HEK293 (cell line): ENCODE results near the gene GATA3.

Experiments used
- AEBP2 ChIP-seq: fragments of 450-650 bp; formaldehyde crosslinking; IDR thresholded peaks from 2 replicates; pipeline ENCODE4 v1.5.1; 2016; ENCODE audit warnings: missing biosample characterization, missing genetic modification characterization, borderline replicate concordance
- GLI2 ChIP-seq: fragments of 450-650 bp; formaldehyde crosslinking; IDR thresholded peaks from 2 replicates; pipeline ENCODE4; 2017; ENCODE audit warnings: missing biosample characterization, missing genetic modification characterization, low read depth, borderline replicate concordance
- GLIS1 ChIP-seq: fragments of 450-650 bp; formaldehyde crosslinking; IDR thresholded peaks from 2 replicates; pipeline ENCODE4 v1.5.1; 2016; ENCODE audit warnings: missing biosample characterization, missing genetic modification characterization
- HIC1 ChIP-seq: fragments of 450-650 bp; formaldehyde crosslinking; IDR thresholded peaks from 2 replicates; pipeline ENCODE4 v1.5.1; 2016; ENCODE audit warnings: missing biosample characterization, missing genetic modification characterization
- IKZF3 ChIP-seq: fragments of 450-650 bp; IDR thresholded peaks from 2 replicates; pipeline ENCODE4 v1.5.0; 2018; ENCODE audit warnings: missing biosample characterization, mild to moderate bottlenecking, missing genetic modification characterization, moderate library complexity
- KLF1 ChIP-seq: fragments of 450-650 bp; formaldehyde crosslinking; IDR thresholded peaks from 2 replicates; pipeline ENCODE4 v1.5.1; 2016; ENCODE audit warnings: missing biosample characterization, missing genetic modification characterization
- KLF8 ChIP-seq: fragments of 450-650 bp; formaldehyde crosslinking; IDR thresholded peaks from 2 replicates; pipeline ENCODE4 v1.5.1; 2016; ENCODE audit warnings: missing biosample characterization, missing genetic modification characterization
- MYNN ChIP-seq: fragments of 450-650 bp; formaldehyde crosslinking; IDR thresholded peaks from 2 replicates; pipeline ENCODE4 v1.5.1; 2016; ENCODE audit warnings: missing biosample characterization, missing genetic modification characterization, borderline replicate concordance
- OVOL3 ChIP-seq: fragments of 450-650 bp; formaldehyde crosslinking; IDR thresholded peaks from 2 replicates; pipeline ENCODE4 v1.5.1; 2016; ENCODE audit warnings: missing biosample characterization, missing genetic modification characterization
- TCF7L2 ChIP-seq: IDR thresholded peaks from 2 replicates; pipeline ENCODE4 v1.6.1; 2011; ENCODE audit warnings: low read depth, mild to moderate bottlenecking, inconsistent platforms, low read length, moderate library complexity, borderline replicate concordance
- YY2 ChIP-seq: fragments of 450-650 bp; formaldehyde crosslinking; IDR thresholded peaks from 2 replicates; pipeline ENCODE4 v1.5.1; 2016; ENCODE audit warnings: missing biosample characterization, missing genetic modification characterization
- ZBTB20 ChIP-seq: fragments of 450-650 bp; formaldehyde crosslinking; IDR thresholded peaks from 2 replicates; pipeline ENCODE4 v1.5.1; 2016; ENCODE audit warnings: missing biosample characterization, missing genetic modification characterization
- ZBTB44 ChIP-seq: fragments of 450-650 bp; IDR thresholded peaks from 2 replicates; pipeline ENCODE4 v1.5.1; 2018; ENCODE audit warnings: missing biosample characterization, mild to moderate bottlenecking, missing genetic modification characterization
- ZBTB8A ChIP-seq: fragments of 450-650 bp; formaldehyde crosslinking; IDR thresholded peaks from 2 replicates; pipeline ENCODE4 v1.5.1; 2016; ENCODE audit warnings: missing biosample characterization, missing genetic modification characterization
- ZIC2 ChIP-seq: fragments of 450-650 bp; formaldehyde crosslinking; IDR thresholded peaks from 2 replicates; pipeline ENCODE4 v1.5.1; 2016; ENCODE audit warnings: missing biosample characterization, missing genetic modification characterization
- ZNF132 ChIP-seq: fragments of 450-650 bp; formaldehyde crosslinking; IDR thresholded peaks from 2 replicates; pipeline ENCODE4 v1.5.1; 2017; ENCODE audit warnings: missing biosample characterization, missing genetic modification characterization, borderline replicate concordance
- ZNF146 ChIP-seq: fragments of 450-650 bp; formaldehyde crosslinking; IDR thresholded peaks from 2 replicates; pipeline ENCODE4 v1.5.1; 2016; ENCODE audit warnings: missing biosample characterization, missing genetic modification characterization
- ZNF157 ChIP-seq: fragments of 450-650 bp; formaldehyde crosslinking; IDR thresholded peaks from 2 replicates; pipeline ENCODE4 v1.5.1; 2016; ENCODE audit warnings: missing biosample characterization, missing genetic modification characterization
- ZNF223 ChIP-seq: fragments of 450-650 bp; formaldehyde crosslinking; IDR thresholded peaks from 2 replicates; pipeline ENCODE4 v1.5.1; 2016; ENCODE audit warnings: missing biosample characterization, missing genetic modification characterization
- ZNF311 ChIP-seq: fragments of 450-650 bp; formaldehyde crosslinking; IDR thresholded peaks from 2 replicates; pipeline ENCODE4 v1.5.1; 2017; ENCODE audit warnings: missing biosample characterization, missing genetic modification characterization, borderline replicate concordance
- ZNF341 ChIP-seq: fragments of 450-650 bp; formaldehyde crosslinking; IDR thresholded peaks from 2 replicates; pipeline ENCODE4; 2016; ENCODE audit warnings: low read depth, missing biosample characterization, missing genetic modification characterization
- ZNF350 ChIP-seq: fragments of 450-650 bp; formaldehyde crosslinking; IDR thresholded peaks from 2 replicates; pipeline ENCODE4 v1.5.0; 2017; ENCODE audit warnings: missing biosample characterization, mild to moderate bottlenecking, missing genetic modification characterization
- ZNF354C ChIP-seq: fragments of 450-650 bp; formaldehyde crosslinking; IDR thresholded peaks from 2 replicates; pipeline ENCODE4 v1.5.1; 2016; ENCODE audit warnings: missing biosample characterization, missing genetic modification characterization, low read depth, borderline replicate concordance
- ZNF510 ChIP-seq: fragments of 450-650 bp; formaldehyde crosslinking; IDR thresholded peaks from 2 replicates; pipeline ENCODE4 v1.5.1; 2018; ENCODE audit warnings: mild to moderate bottlenecking, missing genetic modification characterization, missing biosample characterization; ENCODE audit not compliant: insufficient replicate concordance
- ZNF514 ChIP-seq: fragments of 450-650 bp; formaldehyde crosslinking; IDR thresholded peaks from 2 replicates; pipeline ENCODE4 v1.5.1; 2016; ENCODE audit warnings: missing biosample characterization, missing genetic modification characterization
- ZNF529 ChIP-seq: fragments of 450-650 bp; formaldehyde crosslinking; IDR thresholded peaks from 2 replicates; pipeline ENCODE4 v1.5.1; 2017; ENCODE audit warnings: missing genetic modification characterization, missing biosample characterization; ENCODE audit not compliant: insufficient replicate concordance
- ZNF701 ChIP-seq: fragments of 450-650 bp; formaldehyde crosslinking; IDR thresholded peaks from 2 replicates; pipeline ENCODE4 v1.5.1; 2016; ENCODE audit warnings: missing biosample characterization, missing genetic modification characterization
- ZNF830 ChIP-seq: fragments of 450-650 bp; IDR thresholded peaks from 2 replicates; pipeline ENCODE4 v1.5.0; 2018; ENCODE audit warnings: missing biosample characterization, missing genetic modification characterization, low read depth, mild to moderate bottlenecking, moderate library complexity
- ZSCAN30 ChIP-seq: fragments of 450-650 bp; IDR thresholded peaks from 2 replicates; pipeline ENCODE4 v1.5.1; 2018; ENCODE audit warnings: missing biosample characterization, mild to moderate bottlenecking, missing genetic modification characterization, moderate library complexity
- TF ChIP-seq, protein P1 (sequence below): fragments of 450-650 bp; formaldehyde crosslinking; IDR thresholded peaks from 2 replicates; pipeline ENCODE4 v1.5.1; 2016; ENCODE audit warnings: missing biosample characterization, missing genetic modification characterization
- TF ChIP-seq, protein P2 (sequence below): fragments of 450-650 bp; formaldehyde crosslinking; IDR thresholded peaks from 2 replicates; pipeline ENCODE4 v1.5.1; 2016; ENCODE audit warnings: missing biosample characterization, missing genetic modification characterization
- TF ChIP-seq, protein P3 (sequence below): fragments of 450-650 bp; formaldehyde crosslinking; IDR thresholded peaks from 2 replicates; pipeline ENCODE4 v1.5.1; 2016; ENCODE audit warnings: missing biosample characterization, missing genetic modification characterization

The GATA3 gene

DNA sequence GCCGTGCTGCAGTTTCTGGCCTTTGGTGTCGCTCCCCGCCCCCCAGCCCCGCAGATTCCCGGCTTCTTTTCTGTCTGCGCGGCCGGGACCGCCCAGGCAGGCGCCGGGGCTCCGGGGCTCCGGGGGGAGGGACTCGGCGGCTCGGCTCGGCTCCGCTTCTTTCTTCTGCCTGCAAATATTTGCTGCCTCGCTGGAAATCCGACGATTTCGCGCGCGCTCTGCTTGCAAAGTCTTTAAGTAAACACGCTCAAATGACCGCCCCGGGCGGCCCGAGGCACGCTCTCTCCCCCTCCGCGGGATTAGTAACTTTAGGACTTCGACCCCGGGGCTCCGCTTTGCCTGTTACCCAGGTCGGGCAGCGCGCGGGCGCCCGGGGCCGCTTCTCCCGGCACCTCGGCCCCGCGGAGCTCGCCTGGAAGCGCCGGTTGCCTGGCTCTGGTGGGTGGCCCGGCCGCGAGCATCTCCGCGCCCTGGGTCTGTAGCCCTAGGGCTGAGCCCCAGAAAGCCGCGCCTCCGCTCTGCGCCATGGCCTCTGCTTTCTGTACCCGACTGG, 3.9 kb upstream of the GATA3 start (continued):
- TF ChIP-seq ZNF350 (tag by site-specific recombination) = no peak
- TF ChIP-seq ZIC2 (tag by site-specific recombination) = peak; percentile 53; the same call in 1 of the 2 replicates
- TF ChIP-seq ZNF830 (tag by site-specific recombination) = no peak
- TF ChIP-seq ZNF132 (tag by site-specific recombination) = no peak
- TF ChIP-seq, protein P1, sequence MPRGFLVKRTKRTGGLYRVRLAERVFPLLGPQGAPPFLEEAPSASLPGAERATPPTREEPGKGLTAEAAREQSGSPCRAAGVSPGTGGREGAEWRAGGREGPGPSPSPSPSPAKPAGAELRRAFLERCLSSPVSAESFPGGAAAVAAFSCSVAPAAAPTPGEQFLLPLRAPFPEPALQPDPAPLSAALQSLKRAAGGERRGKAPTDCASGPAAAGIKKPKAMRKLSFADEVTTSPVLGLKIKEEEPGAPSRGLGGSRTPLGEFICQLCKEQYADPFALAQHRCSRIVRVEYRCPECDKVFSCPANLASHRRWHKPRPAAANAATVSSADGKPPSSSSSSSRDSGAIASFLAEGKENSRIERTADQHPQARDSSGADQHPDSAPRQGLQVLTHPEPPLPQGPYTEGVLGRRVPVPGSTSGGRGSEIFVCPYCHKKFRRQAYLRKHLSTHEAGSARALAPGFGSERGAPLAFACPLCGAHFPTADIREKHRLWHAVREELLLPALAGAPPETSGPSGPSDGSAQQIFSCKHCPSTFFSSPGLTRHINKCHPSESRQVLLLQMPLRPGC (tag by site-specific recombination) = no peak; the same call in 1 of the 2 replicates
- TF ChIP-seq ZNF341 (tag by site-specific recombination) = peak; percentile 90
- TF ChIP-seq, protein P2, sequence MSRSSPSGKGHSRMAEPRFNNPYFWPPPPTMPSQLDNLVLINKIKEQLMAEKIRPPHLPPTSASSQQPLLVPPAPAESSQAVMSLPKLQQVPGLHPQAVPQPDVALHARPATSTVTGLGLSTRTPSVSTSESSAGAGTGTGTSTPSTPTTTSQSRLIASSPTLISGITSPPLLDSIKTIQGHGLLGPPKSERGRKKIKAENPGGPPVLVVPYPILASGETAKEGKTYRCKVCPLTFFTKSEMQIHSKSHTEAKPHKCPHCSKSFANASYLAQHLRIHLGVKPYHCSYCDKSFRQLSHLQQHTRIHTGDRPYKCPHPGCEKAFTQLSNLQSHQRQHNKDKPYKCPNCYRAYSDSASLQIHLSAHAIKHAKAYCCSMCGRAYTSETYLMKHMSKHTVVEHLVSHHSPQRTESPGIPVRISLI = no peak
- no peak for TF ChIP-seq ZNF223 (tag by site-specific recombination)
- TF ChIP-seq YY2 (tag by site-specific recombination) = no peak
- TF ChIP-seq, protein P3, sequence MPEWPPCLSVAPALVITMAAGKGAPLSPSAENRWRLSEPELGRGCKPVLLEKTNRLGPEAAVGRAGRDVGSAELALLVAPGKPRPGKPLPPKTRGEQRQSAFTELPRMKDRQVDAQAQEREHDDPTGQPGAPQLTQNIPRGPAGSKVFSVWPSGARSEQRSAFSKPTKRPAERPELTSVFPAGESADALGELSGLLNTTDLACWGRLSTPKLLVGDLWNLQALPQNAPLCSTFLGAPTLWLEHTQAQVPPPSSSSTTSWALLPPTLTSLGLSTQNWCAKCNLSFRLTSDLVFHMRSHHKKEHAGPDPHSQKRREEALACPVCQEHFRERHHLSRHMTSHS (tag by site-specific recombination) = no peak
- no peak for TF ChIP-seq ZNF311 (tag by site-specific recombination)
- TF ChIP-seq MYNN (tag by site-specific recombination) = no peak
- no peak for TF ChIP-seq AEBP2 (tag by site-specific recombination)
- no peak for TF ChIP-seq ZNF510
- no peak for TF ChIP-seq KLF1 (tag by site-specific recombination)
- 0 out of 2 replicates have a peak, but pooled peaks have one; percentile 15 for TF ChIP-seq GLI2 (tag by site-specific recombination)
- TF ChIP-seq ZNF354C = no peak
- TF ChIP-seq HIC1 (tag by site-specific recombination) = peak; percentile 7; the same call in 1 of the 2 replicates
- peak; percentile 55; the same call in 1 of the 2 replicates for TF ChIP-seq TCF7L2
- peak; percentile 97 for TF ChIP-seq ZBTB20 (tag by site-specific recombination)
- TF ChIP-seq ZBTB44 (tag by site-specific recombination) = no peak
- no peak; the same call in 1 of the 2 replicates for TF ChIP-seq IKZF3
- TF ChIP-seq ZNF514 = no peak
- no peak for TF ChIP-seq OVOL3 (tag by site-specific recombination)
- TF ChIP-seq ZNF529 (tag by site-specific recombination) = no peak
- TF ChIP-seq ZSCAN30 (tag by site-specific recombination) = no peak
- no peak for TF ChIP-seq KLF8 (tag by site-specific recombination)
- TF ChIP-seq ZNF157 (tag by site-specific recombination) = no peak
- TF ChIP-seq ZNF146 (tag by site-specific recombination) = no peak
- TF ChIP-seq ZNF701 (tag by site-specific recombination) = no peak
- TF ChIP-seq GLIS1 (tag by site-specific recombination) = peak; percentile 21; the same call in 1 of the 2 replicates
- TF ChIP-seq ZBTB8A (tag by site-specific recombination) = peak; percentile 69
